Sigmoid colon (tissue), 4 donors: Measurements from ENCODE around the gene ZNF33A.
"Not testable (repeated sequence)": the region's sequence is repeated elsewhere in the genome, so short reads cannot be mapped to it uniquely, and the experiment has no call there.

Experiments
- CTCF ChIP-seq, 4 experiments: fragments of 450-650 bp in 3 of 4; fragments of 200-600 bp in 1 of 4; IDR thresholded peaks; one replicate each; pipeline ENCODE4 v1.5.1; 2016 to 2019; ENCODE audit warnings: antibody characterized with exemption in 4 of 4, mild to moderate bottlenecking in 3 of 4, moderate library complexity in 2 of 4
- POLR2A ChIP-seq, 2 donors: fragments of 450-650 bp; IDR thresholded peaks; one replicate each; pipeline ENCODE4 v1.6.1; 2016; ENCODE audit warnings: antibody characterized with exemption in 2 of 2, mild to moderate bottlenecking in 2 of 2, moderate library complexity in 2 of 2
- POLR2AphosphoS5 ChIP-seq, 4 donors: sonication (generic); formaldehyde crosslinking; IDR thresholded peaks; one replicate each; pipeline ENCODE4 v1.6.1; 2017; ENCODE audit warnings: antibody characterized with exemption in 4 of 4

- TF ChIP-seq CTCF, POLR2AphosphoS5, POLR2A (IDR thresholded peaks at IDR 0.05): not testable (repeated sequence)
These were observed 44.9 kb downstream of the ZNF33A start for GRCh38 chr10:38055274-38055894.
